ENCODE measurements around the gene XDH.
A peak's percentile ranks its signal among the peaks of the same experiment; 100 is the strongest.

The XDH gene

GRCh38 chr2:31363956-31364750, 50.4 kb downstream of the XDH start:
- no peak for DNase-seq

DNA sequence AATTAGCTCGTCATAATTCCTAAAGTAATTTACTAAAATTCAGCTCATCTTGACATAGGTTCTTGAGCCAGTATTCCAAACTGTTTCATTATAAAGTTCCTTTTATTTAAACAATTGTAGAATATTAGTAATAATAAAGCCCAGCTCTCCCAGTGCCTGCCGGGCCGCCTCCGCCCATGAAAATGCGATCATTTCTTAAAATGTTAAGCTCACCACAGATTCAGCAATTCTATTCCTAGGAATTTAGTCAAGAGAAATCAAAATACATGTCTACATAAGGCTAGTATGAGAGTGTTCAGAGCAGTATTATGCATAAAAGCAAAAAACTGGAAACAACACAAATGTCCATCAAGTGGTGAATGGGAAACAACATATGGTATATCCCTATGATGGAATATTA, 52.0 kb downstream of the XDH start:
- no peak for DNase-seq

GRCh38 chr2:31359229-31359628, 55.3 kb downstream of the XDH start:
- no peak for DNase-seq

GRCh38 chr2:31354837-31355236, 59.7 kb downstream of the XDH start:
- peak in 1 of 5 experiments; percentile 17 for DNase-seq

DNA sequence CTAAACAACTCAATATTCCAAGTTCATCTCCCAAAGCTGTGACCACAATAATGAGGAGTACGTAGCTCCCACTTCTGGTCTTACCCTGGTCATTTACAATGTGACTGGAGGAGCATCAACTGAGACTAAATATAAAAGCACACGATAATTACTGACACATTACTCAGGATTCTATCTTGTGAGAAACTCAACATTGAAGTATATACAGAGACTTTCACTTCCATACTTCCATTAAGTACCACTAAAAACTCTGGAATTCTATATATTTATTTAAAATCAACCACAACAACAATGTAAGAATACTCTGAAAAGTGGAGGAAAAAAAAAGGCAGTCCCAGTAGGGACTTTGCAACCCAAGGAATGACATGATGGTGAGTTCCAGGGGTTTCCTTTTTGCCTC, 61.4 kb downstream of the XDH start:
- DNase-seq, result no peak

DNA sequence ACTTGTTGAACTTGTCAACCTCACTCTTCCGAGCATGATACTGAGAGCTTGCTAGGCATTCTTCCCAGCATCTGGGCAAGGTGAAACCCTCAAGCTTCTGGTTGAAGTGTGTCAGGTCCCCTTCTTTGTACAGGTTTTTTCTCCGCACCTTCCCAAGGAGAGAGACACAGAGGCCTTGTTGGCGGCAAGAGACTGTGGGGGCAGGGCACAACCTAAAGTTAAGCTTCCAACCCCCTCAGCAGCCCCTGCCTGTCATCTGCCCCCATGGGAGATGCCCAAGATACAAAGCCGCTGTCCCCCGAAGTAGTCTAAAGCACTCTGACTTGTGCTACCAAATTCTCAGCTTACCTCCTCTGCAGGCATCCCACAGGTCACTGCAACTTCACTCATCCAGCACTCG, 64.9 kb downstream of the XDH start:
- no peak for DNase-seq

DNA sequence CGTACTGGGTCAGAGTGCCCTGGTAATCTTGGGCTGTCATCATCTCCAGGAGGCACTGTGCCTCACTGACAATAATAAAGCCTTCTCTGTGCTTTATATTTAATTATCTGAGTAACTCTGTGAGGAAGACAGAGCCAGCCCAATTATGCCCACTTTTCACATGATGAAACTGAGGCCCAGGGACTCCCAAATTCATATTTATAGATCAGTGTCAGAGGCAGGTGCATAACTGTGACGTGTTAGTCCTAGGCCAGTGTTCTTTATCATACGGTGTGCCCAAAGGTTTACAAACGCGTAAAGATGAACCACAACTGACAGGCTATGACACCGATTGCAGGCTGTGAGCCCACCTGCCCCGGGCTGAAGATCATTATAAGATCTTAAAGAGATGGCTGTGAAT, 65.4 kb downstream of the XDH start:
- no peak for DNase-seq

DNA sequence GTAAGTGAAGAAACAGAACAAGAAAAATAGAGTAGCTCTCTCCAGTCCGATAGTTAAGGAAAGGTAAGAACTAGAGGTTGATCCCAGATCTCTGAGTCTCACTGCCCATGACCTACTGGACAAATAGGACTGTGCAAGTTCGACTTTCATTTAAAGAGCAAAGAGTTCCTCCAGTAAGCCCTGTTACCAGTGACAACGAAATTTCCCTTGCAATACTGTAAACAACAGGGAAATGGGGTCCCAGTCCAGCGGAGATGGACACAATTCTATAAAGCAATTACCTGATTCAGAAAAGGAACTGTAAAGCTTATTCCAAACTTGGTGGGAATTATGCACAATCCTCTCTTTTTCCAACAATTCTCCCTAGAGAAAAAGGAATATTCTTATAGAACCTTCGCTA, 65.9 kb downstream of the XDH start:
- DNase-seq, result no peak

DNA sequence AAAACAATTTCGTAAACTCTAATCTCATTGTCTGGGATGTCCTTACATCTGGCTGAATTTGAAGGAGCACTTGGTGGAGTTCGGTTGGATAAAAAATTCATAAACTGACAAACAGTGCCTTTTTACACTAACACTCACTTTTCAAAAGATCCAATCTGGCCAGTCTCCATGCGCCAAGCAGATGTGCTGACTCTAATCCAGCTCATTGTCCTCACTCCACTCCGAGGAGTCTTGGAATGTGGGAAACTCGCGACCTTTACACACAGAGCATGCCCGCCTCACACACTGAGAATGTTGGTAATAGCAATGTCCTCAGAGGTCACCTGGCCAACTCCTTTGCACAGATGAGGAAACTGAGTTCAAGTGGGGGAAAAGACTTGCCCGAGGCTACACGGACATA, 66.8 kb downstream of the XDH start:
- DNase-seq, result no peak

- DNase-seq, result no peak
Measured at GRCh38 chr2:31347319-31347718, 67.2 kb downstream of the XDH start.

GRCh38 chr2:31344447-31344846, 70.1 kb downstream of the XDH start:
- DNase-seq, result no peak

GRCh38 chr2:31341351-31341750, 73.2 kb downstream of the XDH start:
- no peak for DNase-seq

- no peak for DNase-seq
Measured at GRCh38 chr2:31339696-31340095, 74.8 kb downstream of the XDH start.

GRCh38 chr2:31337860-31338259, 76.7 kb downstream of the XDH start:
- DNase-seq, result no peak

GRCh38 chr2:31337197-31337596, 77.3 kb downstream of the XDH start:
- no peak for DNase-seq

GRCh38 chr2:31335921-31336585, 78.5 kb downstream of the XDH start:
- DNase-seq, result no peak

- DNase-seq, result no peak
Measured at GRCh38 chr2:31334311-31335026, 80.1 kb downstream of the XDH start.

GRCh38 chr2:31333527-31334183, 80.9 kb downstream of the XDH start:
- peak; percentile 33 to 72 (median 55) for DNase-seq

- DNase-seq, result no peak
Measured at GRCh38 chr2:31333046-31333445, 81.5 kb downstream of the XDH start.

GRCh38 chr2:31332521-31332920, 82.0 kb downstream of the XDH start:
- DNase-seq, result no peak

DNA sequence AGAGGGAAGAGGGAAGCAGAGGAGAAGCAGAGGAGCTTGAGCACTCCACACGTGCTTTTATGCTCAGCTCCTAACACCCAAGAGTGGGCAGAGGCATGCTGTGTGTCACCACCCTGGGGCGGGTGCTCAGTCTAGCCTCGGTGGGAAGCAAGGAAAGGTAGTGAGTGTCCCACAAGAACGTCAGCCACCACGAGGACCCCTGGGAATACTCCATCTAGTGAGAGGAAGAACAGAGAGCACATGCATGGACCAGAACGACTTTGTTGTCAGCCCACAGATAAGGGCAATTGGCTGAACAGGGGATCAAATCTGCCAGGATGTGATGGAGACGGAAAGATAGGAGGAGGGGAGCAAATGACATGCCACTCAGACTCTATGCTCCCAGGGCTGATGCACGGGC, 83.4 kb downstream of the XDH start:
- DNase-seq, result no peak

GRCh38 chr2:31329081-31329625, 85.4 kb downstream of the XDH start:
- DNase-seq, result no peak

- DNase-seq, result no peak
Measured at GRCh38 chr2:31328026-31328425, 86.5 kb downstream of the XDH start.
